ENCODE data around the gene NUP37.
A peak's percentile ranks its signal among the peaks of the same experiment; 100 is the strongest.
"Not testable (repeated sequence)": the region's sequence is repeated elsewhere in the genome, so short reads cannot be mapped to it uniquely, and the experiment has no call there.

Gene NUP37

DNA sequence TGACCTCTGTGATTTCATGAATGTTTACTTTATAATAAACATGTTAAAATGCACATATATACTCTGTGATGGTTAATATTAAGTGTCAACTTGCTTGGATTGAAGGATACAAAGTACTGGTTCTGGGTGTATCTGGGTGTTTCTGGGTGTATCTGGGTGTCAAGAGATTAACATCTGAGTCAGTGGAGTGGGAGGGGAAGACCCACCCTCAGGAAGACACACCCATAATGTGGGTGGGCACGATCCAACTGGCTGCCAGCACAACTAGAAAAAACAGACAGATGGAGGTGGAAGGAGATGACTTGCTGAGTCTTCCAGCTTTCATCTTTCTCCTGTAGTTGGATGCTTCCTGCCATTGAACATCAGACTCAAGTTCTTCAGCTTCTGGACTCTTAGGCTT lies 11.9 kb downstream of the NUP37 start:
- TF ChIP-seq, protein P1, sequence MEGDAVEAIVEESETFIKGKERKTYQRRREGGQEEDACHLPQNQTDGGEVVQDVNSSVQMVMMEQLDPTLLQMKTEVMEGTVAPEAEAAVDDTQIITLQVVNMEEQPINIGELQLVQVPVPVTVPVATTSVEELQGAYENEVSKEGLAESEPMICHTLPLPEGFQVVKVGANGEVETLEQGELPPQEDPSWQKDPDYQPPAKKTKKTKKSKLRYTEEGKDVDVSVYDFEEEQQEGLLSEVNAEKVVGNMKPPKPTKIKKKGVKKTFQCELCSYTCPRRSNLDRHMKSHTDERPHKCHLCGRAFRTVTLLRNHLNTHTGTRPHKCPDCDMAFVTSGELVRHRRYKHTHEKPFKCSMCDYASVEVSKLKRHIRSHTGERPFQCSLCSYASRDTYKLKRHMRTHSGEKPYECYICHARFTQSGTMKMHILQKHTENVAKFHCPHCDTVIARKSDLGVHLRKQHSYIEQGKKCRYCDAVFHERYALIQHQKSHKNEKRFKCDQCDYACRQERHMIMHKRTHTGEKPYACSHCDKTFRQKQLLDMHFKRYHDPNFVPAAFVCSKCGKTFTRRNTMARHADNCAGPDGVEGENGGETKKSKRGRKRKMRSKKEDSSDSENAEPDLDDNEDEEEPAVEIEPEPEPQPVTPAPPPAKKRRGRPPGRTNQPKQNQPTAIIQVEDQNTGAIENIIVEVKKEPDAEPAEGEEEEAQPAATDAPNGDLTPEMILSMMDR (IDR thresholded peaks at IDR 0.05; ENCODE audit: low read depth, low read length): no peak
- Histone ChIP-seq H3K9me3 (no peaks in the 10 kb centered on the region), H3K27me3 (no peaks in the 10 kb centered on the region), H3K4me1 (no peaks in the 10 kb centered on the region), H3K36me3 (peaks cover 54% of the 10 kb centered on the region), H3K4me3 (ENCODE audit: low read depth, low read length) (no peak overlapping the region)
- no peak for DNase-seq

DNA sequence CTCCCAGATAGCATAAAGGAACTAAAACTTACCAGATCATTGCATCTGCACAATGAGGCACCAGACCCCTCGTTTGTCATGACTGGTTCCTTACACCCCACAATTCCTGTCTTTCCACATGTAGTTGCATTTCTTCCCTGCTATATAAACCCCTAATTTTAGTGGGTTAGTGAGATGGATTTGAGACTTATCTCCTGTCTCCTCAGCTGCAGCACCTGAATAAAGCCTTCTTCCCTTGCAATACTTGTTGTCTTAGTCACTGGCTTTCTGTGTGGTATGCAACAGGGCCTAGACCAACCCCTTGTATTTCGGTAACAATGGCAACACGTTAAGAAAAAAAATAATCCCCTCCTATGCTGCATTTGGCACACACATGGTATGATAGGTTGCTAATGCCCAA lies 13.0 kb downstream of the NUP37 start:
- TF ChIP-seq, protein P1 (IDR thresholded peaks at IDR 0.05; ENCODE audit: low read depth, low read length): no peak
- DNase-seq: no peak
- H3K36me3 ChIP-seq: peaks cover 57% of the 10 kb centered on the region
- no peaks in the 10 kb centered on the region for H3K4me1 ChIP-seq
- no peaks in the 10 kb centered on the region for H3K27me3 ChIP-seq
- H3K9me3 ChIP-seq: no peaks in the 10 kb centered on the region
- no peak overlapping the region for H3K4me3 ChIP-seq (ENCODE audit: low read depth, low read length)

DNA sequence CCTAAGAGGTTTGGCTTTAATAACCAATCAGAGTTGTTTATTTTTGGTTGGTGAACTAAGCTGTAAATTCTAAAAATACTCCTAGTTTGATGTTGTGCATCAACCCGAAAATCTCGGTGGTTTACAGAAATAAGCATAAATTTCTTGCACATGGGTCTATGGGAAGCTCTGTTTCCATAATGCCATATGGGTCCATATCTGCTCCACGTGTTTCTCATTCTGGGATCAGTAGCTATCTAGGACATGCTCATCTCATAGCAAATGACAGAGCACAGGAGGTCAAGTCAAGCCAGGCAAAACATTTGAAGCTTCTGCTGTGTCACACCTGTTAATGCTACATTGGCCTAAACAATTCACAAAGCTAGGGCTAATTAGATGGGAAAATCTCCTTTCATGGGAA lies 23.1 kb downstream of the NUP37 start:
- Histone ChIP-seq H3K4me1 (no peaks in the 10 kb centered on the region), H3K9me3 (no peaks in the 10 kb centered on the region), H3K27me3 (no peaks in the 10 kb centered on the region), H3K36me3 (peaks cover 16% of the 10 kb centered on the region), H3K4me3 (ENCODE audit: low read depth, low read length) (no peak overlapping the region)
- TF ChIP-seq, protein P1 (IDR thresholded peaks at IDR 0.05; ENCODE audit: low read depth, low read length): no peak
- DNase-seq: no peak

DNA sequence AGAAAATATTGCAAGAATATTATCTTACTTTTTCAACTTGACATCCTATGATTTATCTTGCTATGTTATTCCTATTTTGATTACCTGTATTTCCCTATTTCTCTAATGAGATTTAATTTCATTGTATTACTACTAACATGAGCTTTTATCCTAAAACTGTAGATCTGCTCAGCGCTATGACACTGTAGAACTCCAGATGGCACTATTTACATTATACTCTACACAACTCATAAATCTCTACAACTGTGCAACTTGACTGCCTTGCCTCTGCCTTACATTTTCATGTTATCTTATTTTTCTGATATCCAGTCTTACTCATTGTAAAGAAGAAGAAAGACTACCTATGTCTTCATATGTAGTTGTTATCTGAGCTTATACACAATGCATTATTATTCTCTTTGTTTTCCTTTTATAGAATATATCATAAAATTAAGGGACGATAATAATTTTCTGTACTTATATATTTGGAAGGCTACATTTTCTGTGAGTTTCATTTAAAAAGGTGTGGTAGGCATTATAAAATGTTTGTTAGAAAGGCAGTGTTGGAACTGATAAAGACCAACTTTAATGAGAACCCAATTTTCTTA lies 24.1 kb downstream of the NUP37 start:
- Histone ChIP-seq H3K4me1 (no peaks in the 10 kb centered on the region), H3K9me3 (no peaks in the 10 kb centered on the region), H3K36me3 (peaks cover 16% of the 10 kb centered on the region), H3K27me3 (no peaks in the 10 kb centered on the region), H3K4me3 (ENCODE audit: low read depth, low read length) (no peak overlapping the region)
- TF ChIP-seq, protein P1 (IDR thresholded peaks at IDR 0.05; ENCODE audit: low read depth, low read length): peak; percentile 59
- DNase-seq: no peak

DNA sequence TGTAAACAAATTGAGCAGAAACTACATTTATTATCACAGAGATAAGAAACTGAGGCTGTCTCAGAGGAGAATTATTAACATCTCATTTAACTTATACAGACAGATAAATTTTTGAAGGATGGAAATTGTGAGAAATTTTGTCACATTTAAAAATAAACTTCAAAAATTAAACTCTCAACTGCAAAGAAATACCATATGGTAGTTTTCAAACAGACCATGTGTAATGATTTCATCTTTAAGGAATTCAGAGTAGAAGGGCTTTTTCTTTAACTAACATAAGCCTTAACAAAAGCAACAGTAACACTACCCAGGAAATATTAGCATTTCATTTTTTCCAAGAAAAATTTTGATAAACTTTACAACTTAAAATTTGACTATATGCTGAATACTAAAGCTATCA lies 26.6 kb downstream of the NUP37 start:
- Histone ChIP-seq H3K9me3 (no peaks in the 10 kb centered on the region), H3K27me3 (no peaks in the 10 kb centered on the region), H3K36me3 (no peaks in the 10 kb centered on the region; the same call in 1 of the 2 replicates), H3K4me1 (no peaks in the 10 kb centered on the region), H3K4me3 (ENCODE audit: low read depth, low read length) (no peak overlapping the region)
- no peak for DNase-seq
- TF ChIP-seq, protein P1 (IDR thresholded peaks at IDR 0.05; ENCODE audit: low read depth, low read length): no peak

DNA sequence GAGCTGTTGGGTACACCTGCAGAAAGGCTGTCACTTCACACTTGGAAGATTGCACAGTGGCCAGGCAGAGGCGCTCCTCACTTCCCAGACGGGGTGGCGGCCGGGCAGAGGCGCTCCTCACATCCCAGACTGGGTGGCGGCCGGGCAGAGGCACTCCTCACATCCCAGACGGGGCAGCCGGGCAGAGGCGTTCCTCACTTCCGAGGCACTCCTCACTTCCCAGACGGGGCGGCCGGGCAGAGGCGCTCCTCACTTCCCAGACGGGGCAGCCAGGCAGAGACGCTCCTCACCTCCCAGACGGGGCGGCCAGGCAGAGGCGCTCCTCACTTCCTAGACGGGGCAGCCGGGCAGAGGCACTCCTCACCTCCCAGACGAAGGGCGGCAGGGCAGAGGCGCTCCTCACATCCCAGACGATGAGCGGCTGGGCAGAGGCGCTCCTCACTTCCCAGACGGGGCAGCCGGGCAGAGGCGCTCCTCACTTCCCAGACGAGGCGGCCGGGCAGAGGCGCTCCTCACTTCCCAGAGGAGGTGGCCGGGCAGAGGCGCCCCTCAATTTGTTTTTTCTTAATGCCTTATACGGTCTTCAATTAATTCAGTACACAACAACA lies 30.6 kb downstream of the NUP37 start:
- not testable (repeated sequence) for H3K4me1 ChIP-seq; H3K27me3 ChIP-seq; H3K36me3 ChIP-seq; DNase-seq; H3K9me3 ChIP-seq; H3K4me3 ChIP-seq (ENCODE audit: low read depth, low read length)
